NB4 (cell line): ENCODE measurements around the gene NOVA1.

Experiments used
- POLR2A ChIP-seq: IDR thresholded peaks from 2 replicates; pipeline ENCODE4 v1.6.1; 2011; ENCODE audit warnings: mild to moderate bottlenecking; ENCODE audit not compliant: insufficient read length; ENCODE audit errors: extremely low read depth
- TF ChIP-seq, protein P1 (sequence below): IDR thresholded peaks from one replicate; pipeline ENCODE4 v1.5.1; 2012; ENCODE audit warnings: low read depth, low read length
- TF ChIP-seq, protein P2 (sequence below): IDR thresholded peaks from 2 replicates; pipeline ENCODE4 v1.6.1; 2011; ENCODE audit warnings: low read depth, low read length

DNA sequence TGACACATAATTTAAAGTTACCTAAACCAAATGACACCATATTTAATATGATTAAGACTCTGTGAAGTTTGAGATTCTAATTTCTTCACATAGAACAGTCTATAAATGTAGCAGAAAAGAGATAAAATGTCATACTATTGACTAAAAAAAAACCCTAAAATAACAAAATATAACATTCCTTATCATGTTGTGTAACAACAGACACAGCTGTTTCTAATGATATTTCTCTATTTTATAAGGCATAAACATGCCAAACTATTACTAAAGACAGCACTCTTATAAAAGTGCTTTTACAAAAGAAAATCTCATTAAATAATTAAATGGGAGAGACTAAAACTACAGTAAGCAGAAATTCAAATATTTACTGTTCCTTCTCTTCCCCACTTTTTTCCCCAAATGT lies 49.4 kb downstream of the NOVA1 start:
- TF ChIP-seq, protein P1, sequence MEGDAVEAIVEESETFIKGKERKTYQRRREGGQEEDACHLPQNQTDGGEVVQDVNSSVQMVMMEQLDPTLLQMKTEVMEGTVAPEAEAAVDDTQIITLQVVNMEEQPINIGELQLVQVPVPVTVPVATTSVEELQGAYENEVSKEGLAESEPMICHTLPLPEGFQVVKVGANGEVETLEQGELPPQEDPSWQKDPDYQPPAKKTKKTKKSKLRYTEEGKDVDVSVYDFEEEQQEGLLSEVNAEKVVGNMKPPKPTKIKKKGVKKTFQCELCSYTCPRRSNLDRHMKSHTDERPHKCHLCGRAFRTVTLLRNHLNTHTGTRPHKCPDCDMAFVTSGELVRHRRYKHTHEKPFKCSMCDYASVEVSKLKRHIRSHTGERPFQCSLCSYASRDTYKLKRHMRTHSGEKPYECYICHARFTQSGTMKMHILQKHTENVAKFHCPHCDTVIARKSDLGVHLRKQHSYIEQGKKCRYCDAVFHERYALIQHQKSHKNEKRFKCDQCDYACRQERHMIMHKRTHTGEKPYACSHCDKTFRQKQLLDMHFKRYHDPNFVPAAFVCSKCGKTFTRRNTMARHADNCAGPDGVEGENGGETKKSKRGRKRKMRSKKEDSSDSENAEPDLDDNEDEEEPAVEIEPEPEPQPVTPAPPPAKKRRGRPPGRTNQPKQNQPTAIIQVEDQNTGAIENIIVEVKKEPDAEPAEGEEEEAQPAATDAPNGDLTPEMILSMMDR: no peak
- TF ChIP-seq, protein P2, sequence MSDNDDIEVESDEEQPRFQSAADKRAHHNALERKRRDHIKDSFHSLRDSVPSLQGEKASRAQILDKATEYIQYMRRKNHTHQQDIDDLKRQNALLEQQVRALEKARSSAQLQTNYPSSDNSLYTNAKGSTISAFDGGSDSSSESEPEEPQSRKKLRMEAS: no peak
- TF ChIP-seq POLR2A: no peak
